ENCODE results near the gene LCN15.

Gene LCN15

GRCh38 chr9:136750526-136750925, 13.8 kb downstream of the LCN15 start:
- no peaks in the 10 kb centered on the region for H3K27me3 ChIP-seq
- peaks cover 31% of the 10 kb centered on the region for H3K9me3 ChIP-seq
- H4K20me1 ChIP-seq: no peaks in the 10 kb centered on the region
- H3K4me3 ChIP-seq: no peak overlapping the region
- no peak for TF ChIP-seq Cebpa-rat (IDR thresholded peaks at IDR 0.05)
- peak overlapping the region; percentile 99 for H3K27ac ChIP-seq
- H3K4me2 ChIP-seq: peak overlapping the region; percentile 58; the same call in 1 of the 2 replicates
- peaks cover 73% of the 10 kb centered on the region for H3K4me1 ChIP-seq
- no peak overlapping the region for H3K9ac ChIP-seq
- H3K36me3 ChIP-seq: peaks cover 3% of the 10 kb centered on the region; the same call in 1 of the 2 replicates

GRCh38 chr9:136748666-136749611, 15.4 kb downstream of the LCN15 start:
- no peak for TF ChIP-seq Cebpa-rat (IDR thresholded peaks at IDR 0.05)
- Histone ChIP-seq H3K4me3 (peak overlapping the region; percentile 69), H3K4me1 (peaks cover 73% of the 10 kb centered on the region), H3K9ac (peak overlapping the region; percentile 87), H3K27me3 (no peaks in the 10 kb centered on the region), H3K4me2 (peak overlapping the region; percentile 94), H4K20me1 (0 out of 2 replicates have a peak, but pooled peaks cover 2% of the 10 kb centered on the region), H3K27ac (peak overlapping the region; percentile 99), H3K9me3 (peaks cover 31% of the 10 kb centered on the region), H3K36me3 (peaks cover 11% of the 10 kb centered on the region; the same call in 1 of the 2 replicates)

- peaks cover 28% of the 10 kb centered on the region for H3K9me3 ChIP-seq
- peak within 1 kb of the TSS; percentile 99 for H3K27ac ChIP-seq
- H3K4me2 ChIP-seq: peak within 1 kb of the TSS; percentile 94
- peaks cover 9% of the 10 kb centered on the region; the same call in 1 of the 2 replicates for H4K20me1 ChIP-seq
- peaks cover 18% of the 10 kb centered on the region; the same call in 1 of the 2 replicates for H3K36me3 ChIP-seq
- H3K27me3 ChIP-seq: no peaks in the 10 kb centered on the region
- TF ChIP-seq Cebpa-rat (IDR thresholded peaks at IDR 0.05): no peak
- peaks cover 73% of the 10 kb centered on the region for H3K4me1 ChIP-seq
- H3K9ac ChIP-seq: peak within 1 kb of the TSS; percentile 87
- peak within 1 kb of the TSS; percentile 69 for H3K4me3 ChIP-seq
Observed at GRCh38 chr9:136748201-136748600, 16.1 kb downstream of the LCN15 start, which contains the start of gene LCN6. LCN6 (minus strand) TSS chr9:136748525; CDS start chr9:136748483, 42 bp downstream.

GRCh38 chr9:136747161-136748060, 16.9 kb downstream of the LCN15 start:
- TF ChIP-seq Cebpa-rat (IDR thresholded peaks at IDR 0.05): no peak
- H3K36me3 ChIP-seq: peaks cover 19% of the 10 kb centered on the region; the same call in 1 of the 2 replicates
- no peaks in the 10 kb centered on the region for H3K27me3 ChIP-seq
- peaks cover 78% of the 10 kb centered on the region for H3K4me1 ChIP-seq
- peak overlapping the region; percentile 99 for H3K27ac ChIP-seq
- peak overlapping the region; percentile 69 for H3K4me3 ChIP-seq
- peaks cover 21% of the 10 kb centered on the region for H3K9me3 ChIP-seq
- H3K9ac ChIP-seq: peak overlapping the region; percentile 87
- peaks cover 14% of the 10 kb centered on the region; the same call in 1 of the 2 replicates for H4K20me1 ChIP-seq
- H3K4me2 ChIP-seq: peak overlapping the region; percentile 94

- peak overlapping the region; percentile 69 for H3K4me3 ChIP-seq
- H3K4me1 ChIP-seq: peaks cover 85% of the 10 kb centered on the region
- H3K4me2 ChIP-seq: peak overlapping the region; percentile 94
- H4K20me1 ChIP-seq: peaks cover 14% of the 10 kb centered on the region; the same call in 1 of the 2 replicates
- no peak for TF ChIP-seq Cebpa-rat (IDR thresholded peaks at IDR 0.05)
- no peaks in the 10 kb centered on the region for H3K27me3 ChIP-seq
- H3K9me3 ChIP-seq: peaks cover 13% of the 10 kb centered on the region
- peaks cover 19% of the 10 kb centered on the region; the same call in 1 of the 2 replicates for H3K36me3 ChIP-seq
- peak overlapping the region; percentile 87 for H3K9ac ChIP-seq
- peak overlapping the region; percentile 99 for H3K27ac ChIP-seq
Observed at GRCh38 chr9:136746621-136747020, 17.7 kb downstream of the LCN15 start.

GRCh38 chr9:136746155-136746490, 18.2 kb downstream of the LCN15 start:
- no peak for TF ChIP-seq Cebpa-rat (IDR thresholded peaks at IDR 0.05)
- peak overlapping the region; percentile 99 for H3K4me2 ChIP-seq
- H3K9me3 ChIP-seq: peaks cover 8% of the 10 kb centered on the region
- peaks cover 90% of the 10 kb centered on the region for H3K4me1 ChIP-seq
- peaks cover 19% of the 10 kb centered on the region; the same call in 1 of the 2 replicates for H3K36me3 ChIP-seq
- H3K9ac ChIP-seq: peak overlapping the region; percentile 87; the same call in 1 of the 2 replicates
- H3K27me3 ChIP-seq: no peaks in the 10 kb centered on the region
- peak overlapping the region; percentile 99 for H3K27ac ChIP-seq
- peaks cover 14% of the 10 kb centered on the region; the same call in 1 of the 2 replicates for H4K20me1 ChIP-seq
- H3K4me3 ChIP-seq: peak overlapping the region; percentile 69

GRCh38 chr9:136745389-136746154, 18.7 kb downstream of the LCN15 start:
- Histone ChIP-seq H3K27ac (no peak overlapping the region), H3K9ac (0 out of 2 replicates have a peak overlapping the region, but pooled peaks have one; percentile 3), H3K4me1 (peaks cover 95% of the 10 kb centered on the region), H3K9me3 (peaks cover 3% of the 10 kb centered on the region; the same call in 1 of the 2 replicates), H3K36me3 (peaks cover 19% of the 10 kb centered on the region; the same call in 1 of the 2 replicates), H4K20me1 (peaks cover 14% of the 10 kb centered on the region; the same call in 1 of the 2 replicates), H3K4me3 (peak overlapping the region; percentile 28; the same call in 1 of the 2 replicates), H3K27me3 (no peaks in the 10 kb centered on the region), H3K4me2 (peak overlapping the region; percentile 99)
- no peak for TF ChIP-seq Cebpa-rat (IDR thresholded peaks at IDR 0.05)

- Histone ChIP-seq H3K4me2 (peak overlapping the region; percentile 99), H3K36me3 (peaks cover 19% of the 10 kb centered on the region; the same call in 1 of the 2 replicates), H3K4me3 (no peak overlapping the region), H3K9ac (peak overlapping the region; percentile 45), H3K4me1 (peaks cover 97% of the 10 kb centered on the region), H3K27me3 (no peaks in the 10 kb centered on the region), H3K27ac (0 out of 2 replicates have a peak overlapping the region, but pooled peaks have one; percentile 30), H3K9me3 (no peaks in the 10 kb centered on the region), H4K20me1 (peaks cover 14% of the 10 kb centered on the region; the same call in 1 of the 2 replicates)
- TF ChIP-seq Cebpa-rat (IDR thresholded peaks at IDR 0.05): no peak
Observed at GRCh38 chr9:136744773-136745172, 19.5 kb downstream of the LCN15 start.
